Right cardiac atrium (tissue), 5 donors: ENCODE data around the gene DELE1. TPM values are rescaled to one million over a fixed set of nuclear protein-coding genes. Genes with fewer than 3 reads are reported as not detected.

Source experiments
- ATAC-seq, 2 donors: fragments of 200-7000 bp; cut with Tn5 transposase; one replicate each; pipeline versions ENCODE4 v1.8.0 to v1.9.1; 2020; ENCODE audit warnings: moderate library complexity in 2 of 2, mild to moderate bottlenecking in 1 of 2
- DNase-seq, 3 donors: peaks; one replicate each; pipeline ENCODE4 v3.0.0-alpha.2; 2020
- H3K27ac ChIP-seq: one replicate; pipeline ENCODE4 v1.5.1; 2013; ENCODE audit warnings: mild to moderate bottlenecking, low read length, control low read depth, moderate library complexity
- H3K27me3 ChIP-seq: one replicate; pipeline ENCODE4 v1.6.1; 2013; ENCODE audit not compliant: control insufficient read depth, insufficient read depth
- H3K4me1 ChIP-seq: one replicate; pipeline ENCODE4 v1.6.1; 2013; ENCODE audit warnings: low read length; ENCODE audit not compliant: control insufficient read depth, insufficient read depth
- H3K4me3 ChIP-seq: one replicate; pipeline ENCODE4 v1.5.1; 2013; ENCODE audit warnings: low read length, control low read depth
- H3K9me3 ChIP-seq: one replicate; pipeline ENCODE4 v1.6.1; 2013; ENCODE audit warnings: low read length; ENCODE audit not compliant: control insufficient read depth
- WGBS: extraction: QIAGEN DNeasy Blood & Tissue Kit; methylation state at CpG from one replicate; pipeline ENCODE4 v1.1.7; 2013; 5-methylcytosine and 5-hydroxymethylcytosine counted together
- intact Hi-C, 4 donors: fragments of 100-400 bp; cut with DNase I; formaldehyde crosslinking; loops; one replicate each; pipeline versions ENCODE4 v1.11.0 to v1.14.0; 2022 to 2023
- polyA plus RNA-seq: library from polyadenylated mRNA; stranded (reverse); fragments of 200-250 nt; gene quantifications from one replicate; pipeline ENCODE4 v1.2.3, GENCODE V29; 2013
- total RNA-seq, 4 donors: library from RNA; stranded (reverse); fragmentation: NEBNext Ultra II Directional; extraction: Animal tissue kit (Norgen Biotek cat#: 25700); gene quantifications; one replicate each; pipeline ENCODE4 v1.2.1, GENCODE V29; 2021
- donor health status: healthy with polysubstance abuse.
- donor health status: DM: no; HTN: yes; CAD: no.
- donor health status: DM: no; HTN: no; CAD: no.
- donor health status: DM: no; HTN: yes; CAD: no; lungs with severe emphysema.
- donor health status: DM: yes; HTN: yes; CAD: no.

The DELE1 gene
- total and polyA plus RNA-seq, 5 donors: 62.0 to 109 (median 92.0) TPM

- WGBS: 26% methylated on average over 25 of the region's 25 CpGs
- H3K4me3 ChIP-seq: no peak overlapping the region
- ATAC-seq (peak; percentile 55 to 68), DNase-seq (peak; percentile 51 to 78 (median 75))
- peaks cover 18% of the 10 kb centered on the region for H3K4me1 ChIP-seq
- peak overlapping the region; percentile 36 for H3K27ac ChIP-seq
- H3K27me3 ChIP-seq: no peaks in the 10 kb centered on the region
- H3K9me3 ChIP-seq: no peaks in the 10 kb centered on the region
- intact Hi-C loops: no loop called here
These were observed 21.9 kb downstream of the DELE1 start for GRCh38 chr5:141945511-141946051.

DNA sequence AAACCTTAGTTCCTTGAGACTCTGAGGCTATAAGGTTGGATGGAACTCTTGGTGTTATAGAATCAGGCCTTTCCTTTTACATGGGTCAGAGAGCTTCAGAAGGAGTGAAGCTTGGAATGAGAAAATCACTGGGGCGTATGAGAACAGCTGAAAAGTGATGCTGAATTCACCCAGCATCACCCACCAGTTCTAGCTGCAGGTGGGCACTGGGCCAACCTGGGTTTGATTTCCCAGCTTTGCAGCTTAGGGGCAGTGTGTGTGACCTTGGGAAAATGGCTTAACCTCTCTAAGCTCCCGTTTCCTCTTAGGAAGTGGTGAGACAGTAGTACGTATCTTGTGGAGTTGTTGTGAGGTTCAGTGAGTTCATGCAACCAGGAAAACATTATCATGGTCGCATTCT, 23.6 kb downstream of the DELE1 start:
- Histone ChIP-seq H3K4me3 (no peak overlapping the region), H3K27me3 (no peaks in the 10 kb centered on the region), H3K27ac (no peak overlapping the region), H3K9me3 (no peaks in the 10 kb centered on the region), H3K4me1 (peaks cover 17% of the 10 kb centered on the region)
- intact Hi-C loops: no loop called here
- WGBS: 72% methylated on average over 4 of the region's 4 CpGs
- ATAC-seq (no peak), DNase-seq (peak in 1 of 3 donors; percentile 60)

- H3K4me3 ChIP-seq: no peak overlapping the region
- ATAC-seq (no peak), DNase-seq (no peak)
- intact Hi-C loops: no loop called here
- no peak overlapping the region for H3K27ac ChIP-seq
- no peaks in the 10 kb centered on the region for H3K27me3 ChIP-seq
- H3K4me1 ChIP-seq: peaks cover 14% of the 10 kb centered on the region
- H3K9me3 ChIP-seq: no peaks in the 10 kb centered on the region
- WGBS: 91% methylated on average over 2 of the region's 2 CpGs
These were observed 25.1 kb downstream of the DELE1 start for GRCh38 chr5:141948812-141949211.

DNA sequence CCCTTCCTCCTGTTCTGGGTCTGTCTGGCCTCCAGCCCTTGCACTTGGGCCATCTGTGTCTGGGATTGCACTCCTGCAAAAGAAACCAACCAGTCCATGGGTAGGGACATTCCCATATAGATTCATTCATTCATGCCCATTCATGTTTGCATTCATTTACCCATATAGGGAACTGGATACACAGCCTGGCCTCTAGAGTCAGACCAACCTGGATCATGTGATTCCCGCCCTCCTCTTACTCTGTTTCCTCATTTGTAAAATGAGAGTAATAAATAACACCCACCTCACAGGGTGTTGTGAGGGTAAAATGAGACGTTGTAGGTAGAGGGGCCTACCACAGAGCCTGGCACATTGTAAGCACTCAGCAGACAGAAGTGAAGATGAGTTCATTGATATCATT, 25.8 kb downstream of the DELE1 start:
- DNase-seq (no peak), ATAC-seq (no peak)
- 83% methylated on average over 2 of the region's 2 CpGs for WGBS
- H3K9me3 ChIP-seq: no peaks in the 10 kb centered on the region
- no peak overlapping the region for H3K27ac ChIP-seq
- intact Hi-C loops: no loop called here
- H3K4me1 ChIP-seq: peaks cover 14% of the 10 kb centered on the region
- no peaks in the 10 kb centered on the region for H3K27me3 ChIP-seq
- H3K4me3 ChIP-seq: no peak overlapping the region

GRCh38 chr5:141950207-141951005, 26.7 kb downstream of the DELE1 start:
- no peak for ATAC-seq

DNA sequence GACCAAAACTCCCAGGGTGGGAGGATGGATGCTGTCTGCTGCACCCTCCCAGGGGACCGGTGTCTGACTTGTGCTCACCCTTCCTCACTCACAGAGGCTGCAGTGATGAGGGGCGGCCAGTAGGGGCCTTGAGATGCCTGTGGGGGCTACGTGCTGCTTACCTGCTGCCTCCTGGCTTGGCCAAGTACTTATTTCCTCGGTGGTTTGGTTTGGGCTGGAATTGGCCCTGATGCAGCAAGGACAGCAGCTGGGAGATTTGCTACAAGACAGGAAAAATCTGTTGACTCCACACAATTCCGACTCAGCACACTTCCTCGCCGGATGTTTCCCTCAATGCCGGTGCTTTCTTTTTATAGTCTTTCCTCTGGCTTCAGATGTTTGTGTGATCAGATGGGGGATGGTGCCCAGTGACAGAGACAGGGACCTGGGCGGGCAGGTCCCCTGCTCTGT, 27.7 kb downstream of the DELE1 start:
- Histone ChIP-seq H3K27me3 (no peaks in the 10 kb centered on the region), H3K9me3 (no peaks in the 10 kb centered on the region), H3K4me3 (no peak overlapping the region), H3K4me1 (peaks cover 6% of the 10 kb centered on the region), H3K27ac (no peak overlapping the region)
- 30% methylated on average over 9 of the region's 9 CpGs for WGBS
- DNase-seq: peak in 1 of 3 donors; percentile 55
- ATAC-seq: peak; percentile 4 to 25
- intact Hi-C loops: loop anchor here in 1 of 4 donors (5.0 to 10.0 kb wide), 2 partner anchors 67 to 269 kb away; partner anchors contain the start of gene ARAP3

More at GRCh38 chr5:141950207-141951005, 26.7 kb downstream of the DELE1 start:
- Histone ChIP-seq H3K4me1 (peaks cover 12% of the 10 kb centered on the region), H3K27me3 (no peaks in the 10 kb centered on the region), H3K9me3 (no peaks in the 10 kb centered on the region), H3K27ac (no peak overlapping the region), H3K4me3 (no peak overlapping the region)
- intact Hi-C loops: loop anchor here in 1 of 4 donors (5.0 to 10.0 kb wide), 2 partner anchors 66 to 268 kb away; partner anchors contain the start of gene ARAP3
- WGBS: 93% methylated on average over 3 of the region's 3 CpGs
- no peak for DNase-seq

GRCh38 chr5:141952020-141952419, 28.3 kb downstream of the DELE1 start:
- 61% methylated on average over 2 of the region's 2 CpGs for WGBS
- no peak overlapping the region for H3K27ac ChIP-seq
- H3K4me1 ChIP-seq: peaks cover 7% of the 10 kb centered on the region
- ATAC-seq (no peak), DNase-seq (no peak)
- no peaks in the 10 kb centered on the region for H3K9me3 ChIP-seq
- no peaks in the 10 kb centered on the region for H3K27me3 ChIP-seq
- intact Hi-C loops: loop anchor here in 1 of 4 donors (5.0 to 10.0 kb wide), 2 partner anchors 67 to 270 kb away; partner anchors contain the start of gene ARAP3
- no peak overlapping the region for H3K4me3 ChIP-seq

DNA sequence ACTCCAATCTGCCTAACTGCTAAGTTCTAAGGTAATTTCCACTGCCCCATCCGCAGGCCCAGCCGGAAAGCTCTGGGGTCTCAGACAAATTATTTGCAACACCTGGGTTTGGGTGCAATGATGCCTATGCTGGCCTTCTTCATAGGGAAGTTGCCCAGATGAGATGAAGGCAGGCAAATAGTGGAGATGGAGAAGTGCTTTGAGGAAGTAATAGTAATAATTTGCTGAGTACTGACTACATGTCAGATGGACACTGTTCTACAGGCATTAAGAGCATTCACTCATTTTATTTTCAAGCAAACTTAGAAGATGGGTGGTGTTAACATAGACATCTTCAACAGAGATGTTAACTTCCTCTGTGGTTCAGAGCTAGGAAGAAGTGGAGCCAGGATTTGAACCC, 30.5 kb downstream of the DELE1 start:
- H3K4me3 ChIP-seq: peak overlapping the region; percentile 34
- H3K9me3 ChIP-seq: no peaks in the 10 kb centered on the region

GRCh38 chr5:141957367-141957996, 33.8 kb downstream of the DELE1 start:
- peak overlapping the region; percentile 83 for H3K27ac ChIP-seq

More for the DNA sequence above, 30.5 kb downstream of the DELE1 start:
- intact Hi-C loops: loop anchor here in 1 of 4 donors (5.0 to 10.0 kb wide), 2 partner anchors 69 to 272 kb away; partner anchors contain the start of gene ARAP3
- Histone ChIP-seq H3K27ac (no peak overlapping the region), H3K4me1 (peaks cover 5% of the 10 kb centered on the region), H3K27me3 (no peaks in the 10 kb centered on the region)
- ATAC-seq (no peak), DNase-seq (no peak)
- WGBS: 74% methylated on average over 2 of the region's 2 CpGs

DNA sequence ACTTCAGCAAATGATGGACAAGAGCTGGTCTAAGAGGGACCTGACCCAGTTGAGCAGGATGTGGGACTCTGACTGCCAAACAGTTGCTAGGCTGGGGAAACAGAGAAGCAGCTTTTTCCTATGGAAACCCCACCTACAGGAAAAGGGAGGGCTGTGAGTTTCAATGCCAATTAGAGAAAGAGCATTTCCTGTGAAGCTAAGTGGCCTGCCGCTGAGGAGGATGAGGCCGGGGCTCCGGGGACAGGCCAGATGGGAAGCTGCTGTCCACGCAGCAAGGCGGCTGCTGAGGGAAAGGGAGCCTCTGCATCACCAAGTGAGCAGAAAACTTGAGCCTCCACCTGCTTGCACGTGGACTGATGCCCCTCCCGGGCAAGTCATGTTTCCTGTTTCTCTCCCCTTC, 34.4 kb downstream of the DELE1 start, which contains the start of gene PCDH12:
Gene PCDH12 (minus strand): TSS at position 90 of the 400 bp plus-strand sequence. CDS start 351 bp downstream, outside the sequence.
- intact Hi-C loops: loop anchor here in 2 of 4 donors (5.0 to 10.0 kb wide), 3 partner anchors 36 to 73 kb away; partner anchors contain the start of gene DELE1 (in 1 of the 2)
- no peaks in the 10 kb centered on the region for H3K9me3 ChIP-seq
- peak within 1 kb of the TSS; percentile 23 for H3K4me3 ChIP-seq
- ATAC-seq: peak; percentile 65 to 85
- peak; percentile 64 to 81 (median 81) for DNase-seq
- H3K27me3 ChIP-seq: no peaks in the 10 kb centered on the region
- WGBS: 13% methylated on average over 7 of the region's 7 CpGs
- peak within 1 kb of the TSS; percentile 83 for H3K27ac ChIP-seq
- H3K4me1 ChIP-seq: peaks cover 5% of the 10 kb centered on the region

More at GRCh38 chr5:141957367-141957996, 33.8 kb downstream of the DELE1 start:
- WGBS: 57% methylated on average over 16 of the region's 16 CpGs
- DNase-seq: no peak
- no peaks in the 10 kb centered on the region for H3K27me3 ChIP-seq
- H3K4me3 ChIP-seq: peak overlapping the region; percentile 23
- peak in 1 of 2 donors; percentile 1 for ATAC-seq
- H3K4me1 ChIP-seq: peaks cover 5% of the 10 kb centered on the region
- no peaks in the 10 kb centered on the region for H3K9me3 ChIP-seq
- intact Hi-C loops: loop anchor here in 2 of 4 donors (5.0 to 10.0 kb wide), 3 partner anchors 35 to 73 kb away; partner anchors contain the start of gene DELE1 (in 1 of the 2)
